Measurements from ENCODE around the gene TMEM61.

DNA sequence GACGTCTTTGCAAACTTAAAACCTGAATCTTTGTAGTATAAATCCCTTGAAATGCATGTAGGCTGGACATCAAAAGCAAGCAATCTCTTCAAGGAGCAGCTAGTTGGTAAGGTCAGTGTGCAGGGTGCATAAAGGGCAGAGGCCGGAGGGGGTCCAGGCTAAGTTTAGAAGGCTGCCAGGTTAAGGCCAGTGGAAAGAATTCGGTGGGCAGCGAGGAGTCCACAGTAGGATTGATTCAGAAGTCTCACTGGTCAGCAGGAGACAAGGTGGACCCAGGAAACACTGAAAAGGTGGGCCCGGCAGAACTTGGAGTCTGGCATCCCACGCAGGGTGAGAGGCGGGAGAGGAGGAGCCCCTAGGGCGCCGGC is 58.5 kb downstream of the TMEM61 start:
- TF ChIP-seq, protein P1, sequence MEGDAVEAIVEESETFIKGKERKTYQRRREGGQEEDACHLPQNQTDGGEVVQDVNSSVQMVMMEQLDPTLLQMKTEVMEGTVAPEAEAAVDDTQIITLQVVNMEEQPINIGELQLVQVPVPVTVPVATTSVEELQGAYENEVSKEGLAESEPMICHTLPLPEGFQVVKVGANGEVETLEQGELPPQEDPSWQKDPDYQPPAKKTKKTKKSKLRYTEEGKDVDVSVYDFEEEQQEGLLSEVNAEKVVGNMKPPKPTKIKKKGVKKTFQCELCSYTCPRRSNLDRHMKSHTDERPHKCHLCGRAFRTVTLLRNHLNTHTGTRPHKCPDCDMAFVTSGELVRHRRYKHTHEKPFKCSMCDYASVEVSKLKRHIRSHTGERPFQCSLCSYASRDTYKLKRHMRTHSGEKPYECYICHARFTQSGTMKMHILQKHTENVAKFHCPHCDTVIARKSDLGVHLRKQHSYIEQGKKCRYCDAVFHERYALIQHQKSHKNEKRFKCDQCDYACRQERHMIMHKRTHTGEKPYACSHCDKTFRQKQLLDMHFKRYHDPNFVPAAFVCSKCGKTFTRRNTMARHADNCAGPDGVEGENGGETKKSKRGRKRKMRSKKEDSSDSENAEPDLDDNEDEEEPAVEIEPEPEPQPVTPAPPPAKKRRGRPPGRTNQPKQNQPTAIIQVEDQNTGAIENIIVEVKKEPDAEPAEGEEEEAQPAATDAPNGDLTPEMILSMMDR (IDR thresholded peaks at IDR 0.05): no peak
- TF ChIP-seq POLR2A (IDR thresholded peaks at IDR 0.05): no peak
